HG03025 (cell line): ENCODE data around the gene SEZ6L.

Experiments used
- ATAC-seq: cut with Tn5 transposase; IDR thresholded peaks from one replicate; pipeline ENCODE4 v1.9.1; 2021; ENCODE audit warnings: mild to moderate bottlenecking, moderate library complexity; ENCODE audit not compliant: unreplicated experiment, low FRiP score

Gene SEZ6L

DNA sequence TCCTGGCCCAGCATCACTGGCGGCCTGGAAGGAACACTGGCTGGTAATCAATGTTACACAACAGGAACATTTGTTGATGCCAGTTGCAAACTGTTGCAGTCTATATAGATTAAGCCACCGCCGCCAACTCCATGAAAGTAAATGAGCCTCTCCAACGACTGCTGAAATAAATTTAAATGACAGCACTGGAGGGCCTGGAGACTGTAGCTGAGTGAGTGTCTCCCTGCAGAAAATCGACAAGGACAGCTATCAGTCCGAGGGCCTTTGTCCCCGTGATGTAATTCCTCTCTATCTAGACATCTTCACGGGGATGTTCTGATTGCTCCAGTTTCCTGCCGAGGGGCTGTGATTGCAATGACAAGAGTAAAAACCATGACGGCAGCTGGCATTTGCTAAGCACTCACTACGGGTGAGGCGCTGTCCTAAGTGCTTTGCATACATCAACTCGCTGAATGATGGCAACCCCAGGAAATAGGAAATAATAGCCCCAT lies 120.4 kb downstream of the SEZ6L start:
- no peak for ATAC-seq

DNA sequence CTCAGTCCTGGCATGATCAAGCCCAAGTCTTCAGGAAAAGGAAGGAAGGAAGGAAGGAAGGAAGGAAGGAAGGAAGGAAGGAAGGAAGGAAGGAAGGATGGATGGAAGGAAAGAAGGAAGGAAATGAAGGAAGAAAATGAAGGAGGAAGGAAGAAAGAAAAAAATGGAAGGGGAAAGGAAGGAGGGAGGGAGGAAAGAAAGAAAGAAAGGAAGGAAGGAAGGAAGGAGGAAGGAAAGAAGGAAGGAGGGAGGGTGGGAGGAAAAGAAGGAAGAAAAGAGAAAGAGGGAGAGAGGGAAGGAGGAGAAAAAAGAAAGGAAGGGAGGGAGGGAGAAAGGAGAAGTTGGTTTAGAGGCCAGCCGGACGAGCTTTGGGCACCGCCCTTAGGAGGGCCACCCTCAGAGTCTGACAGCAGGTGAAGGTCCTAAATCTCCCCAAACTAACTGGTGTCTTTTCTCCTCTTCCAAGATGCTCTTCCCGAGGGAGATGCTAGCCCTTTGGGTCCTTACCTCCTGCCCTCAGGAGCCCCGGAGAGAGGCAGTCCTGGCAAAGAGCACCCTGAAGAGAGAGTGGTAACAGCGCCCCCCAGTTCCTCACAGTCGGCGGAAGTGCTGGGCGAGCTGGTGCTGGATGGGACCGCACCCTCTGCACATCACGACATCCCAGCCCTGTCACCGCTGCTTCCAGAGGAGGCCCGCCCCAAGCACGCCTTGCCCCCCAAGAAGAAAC lies 122.8 kb downstream of the SEZ6L start:
- no peak for ATAC-seq

- ATAC-seq: no peak
Observed at GRCh38 chr22:26292667-26292995, 123.4 kb downstream of the SEZ6L start.

DNA sequence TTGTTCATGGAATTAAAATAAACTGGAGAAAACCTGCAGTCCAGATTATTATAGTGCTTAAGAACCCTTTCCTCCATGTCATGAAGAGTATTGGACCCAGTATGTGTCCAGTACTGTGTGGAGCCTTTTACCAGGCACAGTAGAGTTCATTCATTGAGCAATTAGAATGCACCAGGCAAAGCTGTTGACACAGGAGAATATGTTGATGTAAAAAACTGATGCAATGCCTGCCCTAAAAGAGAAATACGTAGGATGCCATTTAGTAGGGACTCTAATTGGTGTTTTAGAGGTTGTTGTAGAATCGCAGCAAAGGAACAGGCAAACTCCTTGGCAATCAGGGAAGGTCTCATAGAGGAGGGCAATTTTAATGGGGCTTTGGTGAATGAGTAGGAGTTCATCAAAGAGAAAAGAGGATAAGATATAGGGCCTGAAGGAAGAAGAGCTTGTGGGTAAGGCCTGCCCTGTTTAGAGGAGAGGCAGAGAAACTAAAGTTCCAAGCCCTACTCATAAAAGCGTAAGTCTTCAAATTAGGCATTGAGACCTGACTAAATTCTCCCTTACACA lies 126.4 kb downstream of the SEZ6L start:
- no peak for ATAC-seq

DNA sequence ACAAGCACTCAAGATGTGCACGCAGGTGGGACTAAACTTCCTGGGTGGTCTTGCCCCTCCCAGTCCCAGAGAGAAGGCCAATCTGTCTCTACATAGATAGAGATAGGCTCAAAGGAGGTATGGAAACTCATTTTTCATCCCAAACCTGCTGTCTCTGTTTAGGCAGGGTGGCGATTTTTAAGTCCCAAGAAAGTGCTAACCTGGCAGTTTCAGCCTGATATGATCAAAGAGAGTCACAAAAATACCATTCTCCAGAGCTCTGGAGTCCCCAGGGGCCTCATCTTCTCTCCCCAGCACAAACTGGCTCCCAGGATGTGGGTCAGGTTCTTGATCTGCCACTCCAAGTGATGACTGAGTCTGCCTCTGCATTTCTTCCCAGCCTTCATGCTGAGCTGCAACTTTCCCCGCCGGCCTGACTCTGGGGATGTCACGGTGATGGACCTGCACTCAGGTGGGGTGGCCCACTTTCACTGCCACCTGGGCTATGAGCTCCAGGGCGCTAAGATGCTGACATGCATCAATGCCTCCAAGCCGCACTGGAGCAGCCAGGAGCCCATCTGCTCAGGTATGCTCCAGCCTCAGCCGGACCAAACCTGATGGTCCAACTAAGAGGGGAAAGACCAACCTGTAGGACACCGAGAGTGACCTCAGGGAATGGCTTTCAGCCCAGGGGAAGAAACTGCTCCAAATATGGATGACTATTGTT lies 129.5 kb downstream of the SEZ6L start:
- ATAC-seq: no peak

DNA sequence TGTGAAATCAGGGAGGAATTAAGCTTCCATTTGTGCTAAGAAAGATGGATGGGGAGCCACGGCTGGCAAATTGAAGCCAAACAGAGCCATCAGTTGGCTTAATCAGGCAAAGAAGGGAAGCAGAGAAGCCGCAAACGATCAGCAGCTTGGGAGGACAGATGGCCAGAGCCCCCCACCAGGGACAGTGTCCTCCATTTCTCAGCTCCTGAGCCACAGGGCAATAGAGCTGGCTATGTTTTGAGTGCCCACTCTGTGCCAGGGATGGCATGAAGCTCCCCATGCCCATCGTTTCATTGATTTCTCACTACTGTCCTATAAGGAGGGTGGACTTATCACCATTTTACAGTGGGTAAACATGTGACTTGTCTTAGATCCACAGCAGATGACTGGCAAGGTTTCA lies 133.5 kb downstream of the SEZ6L start:
- ATAC-seq: no peak

DNA sequence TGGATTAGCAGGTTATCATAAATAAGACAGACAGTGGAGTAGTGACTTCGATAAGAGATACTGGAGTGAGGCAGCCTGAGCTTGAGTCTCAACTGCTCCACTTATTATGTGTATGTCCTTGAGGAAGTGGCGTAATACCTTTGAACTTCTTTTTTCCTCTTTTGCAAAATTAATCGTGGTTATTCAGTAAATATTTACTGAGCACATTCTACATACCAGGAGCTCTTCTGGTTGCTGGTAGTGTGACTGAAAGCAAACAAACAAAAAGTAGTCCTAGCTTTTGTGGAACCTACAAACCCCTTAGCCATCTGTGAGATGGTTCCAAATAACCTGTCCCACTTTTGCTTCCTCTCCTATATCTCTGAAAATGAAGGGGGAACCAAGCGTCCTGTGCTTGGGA lies 134.2 kb downstream of the SEZ6L start:
- no peak for ATAC-seq

- ATAC-seq: no peak
Observed at GRCh38 chr22:26304730-26305129, 135.5 kb downstream of the SEZ6L start.

DNA sequence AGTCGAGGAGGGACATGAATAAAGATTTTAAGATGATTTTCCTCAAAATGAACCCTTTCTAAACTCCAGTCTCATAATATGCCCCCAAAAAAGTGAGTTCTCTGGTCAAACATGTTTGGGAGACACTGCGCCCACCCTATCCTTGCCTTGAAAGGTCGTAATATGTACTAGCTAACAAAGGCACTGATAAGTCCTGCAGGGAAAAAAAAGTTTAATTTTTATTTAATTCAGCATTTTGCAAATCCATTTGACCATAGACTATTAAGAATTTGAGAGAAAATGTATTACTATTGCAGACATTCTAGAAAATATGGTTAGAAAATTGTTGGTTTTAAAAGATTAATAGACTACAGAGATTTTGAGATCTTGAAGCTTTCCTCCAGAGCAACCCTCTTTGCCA lies 139.2 kb downstream of the SEZ6L start:
- no peak for ATAC-seq

DNA sequence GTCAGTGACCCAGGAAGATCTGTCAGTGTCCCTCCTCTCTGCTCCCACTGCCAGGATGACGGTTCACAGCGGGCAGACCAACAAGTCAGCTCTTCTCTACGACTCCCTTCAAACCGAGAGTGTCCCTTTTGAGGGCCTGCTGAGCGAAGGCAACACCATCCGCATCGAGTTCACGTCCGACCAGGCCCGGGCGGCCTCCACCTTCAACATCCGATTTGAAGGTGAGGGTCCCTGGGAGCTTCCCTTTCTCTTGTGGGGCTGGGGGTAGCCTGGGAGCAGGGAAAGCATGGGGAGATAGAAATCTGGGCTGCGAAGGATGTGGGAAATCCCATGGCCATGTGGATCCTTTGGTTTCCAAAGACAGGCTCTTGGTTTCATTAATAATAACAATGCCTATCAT lies 141.4 kb downstream of the SEZ6L start:
- ATAC-seq: no peak

DNA sequence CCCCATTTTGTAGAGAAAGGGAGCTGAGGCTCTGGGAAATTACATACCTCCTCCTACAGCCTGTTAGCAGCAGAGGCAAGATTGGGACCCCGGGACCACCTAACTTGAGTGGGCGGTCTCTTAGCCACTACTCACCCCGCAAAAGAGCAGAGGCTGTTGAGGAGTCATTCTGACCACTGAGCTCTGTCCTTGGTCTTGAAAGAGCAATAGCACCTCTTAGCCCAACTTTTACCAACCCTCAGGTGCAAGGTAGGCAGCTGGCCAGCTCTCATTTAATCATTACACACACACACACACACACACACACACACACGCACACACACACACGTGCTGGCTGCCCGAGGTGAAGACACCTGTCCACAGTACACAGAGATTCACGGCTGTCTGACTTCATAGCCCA lies 144.0 kb downstream of the SEZ6L start:
- ATAC-seq: no peak

- no peak for ATAC-seq
Observed at GRCh38 chr22:26314171-26314570, 144.9 kb downstream of the SEZ6L start.

DNA sequence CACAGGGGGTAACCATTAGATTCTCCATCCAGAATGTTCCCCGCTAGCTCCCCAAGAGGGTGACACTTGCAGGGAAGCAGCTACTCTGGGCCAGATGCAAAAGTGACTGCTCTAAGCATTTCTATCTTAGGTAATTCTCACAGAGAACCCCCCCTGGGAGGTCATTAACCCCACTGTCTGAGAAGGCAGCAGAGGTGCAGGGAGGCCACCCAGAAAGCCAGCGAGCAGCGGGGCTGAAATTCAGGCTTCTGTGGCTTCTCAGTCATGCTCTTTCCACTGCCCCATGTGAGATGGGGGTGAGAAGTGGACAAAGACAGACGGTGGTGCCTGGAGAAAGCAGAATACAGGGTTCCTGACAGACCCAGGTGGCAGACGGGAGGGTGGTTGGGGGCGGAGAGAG lies 145.4 kb downstream of the SEZ6L start:
- no peak for ATAC-seq

DNA sequence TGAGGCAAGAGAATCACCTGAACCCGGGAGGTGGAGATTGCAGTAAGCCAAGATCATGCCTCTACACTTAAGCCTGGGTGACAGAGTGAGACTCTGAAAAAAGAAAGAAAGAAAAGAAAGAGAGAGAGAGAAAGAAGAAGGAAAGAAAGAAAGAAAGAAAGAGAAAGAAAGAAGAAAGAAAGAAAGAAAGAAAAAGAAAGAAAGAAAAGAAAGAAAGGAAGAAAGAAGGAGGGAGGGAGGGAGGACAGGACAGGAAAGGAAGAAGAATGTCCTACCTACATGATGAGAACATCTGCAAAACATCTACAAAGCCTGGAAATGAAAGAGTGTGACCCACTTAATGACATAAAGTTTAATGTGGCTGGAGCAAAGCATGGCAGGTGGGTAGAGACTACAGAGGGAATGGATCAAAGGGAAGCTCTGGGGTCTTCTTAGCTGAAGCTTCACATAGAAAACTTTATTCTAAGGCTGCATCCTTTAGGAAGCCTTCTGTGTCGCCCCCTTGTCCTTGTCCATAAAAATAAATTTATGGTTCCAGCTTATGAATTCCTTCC lies 147.5 kb downstream of the SEZ6L start:
- no peak for ATAC-seq

GRCh38 chr22:26318975-26319374 lies 149.7 kb downstream of the SEZ6L start:
- ATAC-seq: no peak

GRCh38 chr22:26320447-26320846 lies 151.2 kb downstream of the SEZ6L start:
- no peak for ATAC-seq

DNA sequence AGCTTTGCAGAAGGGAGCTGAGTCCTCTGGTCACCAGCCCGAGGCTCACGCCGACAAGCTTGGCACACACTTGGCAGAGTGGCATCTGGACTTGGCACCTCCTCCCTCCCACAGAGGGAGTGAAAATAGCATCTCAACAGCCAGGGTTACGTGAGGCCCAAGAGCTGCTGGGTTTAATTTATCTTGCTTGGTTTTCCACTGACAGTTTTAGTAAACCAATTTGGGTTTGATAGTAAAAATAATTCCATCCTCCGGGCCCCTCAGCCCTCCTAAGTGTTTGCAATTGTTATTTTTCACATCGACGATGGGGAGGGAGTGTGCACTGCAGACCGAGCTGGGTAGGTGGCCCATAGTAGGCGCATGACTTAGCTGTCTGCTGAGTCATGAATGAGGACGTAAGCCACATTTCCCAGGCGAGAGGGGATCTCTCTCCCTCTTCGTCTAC lies 152.2 kb downstream of the SEZ6L start:
- no peak for ATAC-seq

DNA sequence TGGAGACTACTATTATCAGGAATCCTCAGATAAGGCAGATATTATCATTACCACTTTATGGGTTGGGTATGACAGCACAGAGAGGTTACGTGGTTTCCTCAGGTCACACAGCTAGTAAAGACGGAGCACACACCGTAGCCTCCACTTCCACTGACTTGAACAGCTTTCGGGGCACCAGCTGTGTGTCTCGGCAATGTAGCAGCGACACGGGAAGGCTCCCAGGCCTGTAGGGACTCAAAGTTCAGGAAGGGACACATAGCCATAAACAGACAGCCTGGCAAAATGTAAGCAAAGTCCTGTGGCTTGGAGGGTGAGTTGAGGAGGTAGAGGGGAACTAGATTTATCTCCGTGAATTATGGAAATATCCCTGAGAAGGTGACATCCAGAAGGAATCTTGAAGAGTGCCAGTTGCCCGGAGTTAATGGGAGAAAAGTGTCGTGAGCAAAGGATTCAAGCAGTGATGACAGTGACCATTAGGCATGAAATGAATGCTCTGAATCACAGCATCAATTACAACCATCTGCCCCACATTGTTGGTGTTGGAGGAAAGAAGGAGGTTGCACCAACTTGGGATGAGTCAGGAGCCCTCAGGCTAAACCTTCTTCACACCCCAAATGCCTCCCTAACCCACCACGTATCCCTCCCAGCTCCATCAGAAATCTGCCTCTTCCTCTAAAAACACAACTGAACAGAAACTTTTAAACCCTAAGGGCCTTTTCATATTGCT lies 153.1 kb downstream of the SEZ6L start:
- ATAC-seq: no peak

DNA sequence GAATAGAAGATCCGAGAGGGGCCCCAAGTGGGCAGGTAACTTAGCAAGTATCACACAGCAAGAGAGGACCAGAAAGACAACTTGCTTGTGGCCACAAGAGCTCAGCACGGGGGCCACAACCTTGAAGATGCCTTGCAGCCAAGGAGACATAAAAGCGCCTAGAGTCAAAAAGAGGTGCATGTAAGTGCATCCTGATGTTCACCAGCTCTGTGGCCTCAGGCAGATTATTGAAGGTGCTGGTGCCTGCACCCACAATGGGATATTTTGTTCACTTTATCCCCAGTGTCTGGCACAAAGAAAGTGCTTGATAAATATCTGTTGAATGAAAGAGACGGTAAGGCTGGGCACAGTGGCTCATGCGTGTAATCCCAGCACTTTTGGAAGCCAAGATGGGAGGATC lies 153.8 kb downstream of the SEZ6L start:
- ATAC-seq: no peak

DNA sequence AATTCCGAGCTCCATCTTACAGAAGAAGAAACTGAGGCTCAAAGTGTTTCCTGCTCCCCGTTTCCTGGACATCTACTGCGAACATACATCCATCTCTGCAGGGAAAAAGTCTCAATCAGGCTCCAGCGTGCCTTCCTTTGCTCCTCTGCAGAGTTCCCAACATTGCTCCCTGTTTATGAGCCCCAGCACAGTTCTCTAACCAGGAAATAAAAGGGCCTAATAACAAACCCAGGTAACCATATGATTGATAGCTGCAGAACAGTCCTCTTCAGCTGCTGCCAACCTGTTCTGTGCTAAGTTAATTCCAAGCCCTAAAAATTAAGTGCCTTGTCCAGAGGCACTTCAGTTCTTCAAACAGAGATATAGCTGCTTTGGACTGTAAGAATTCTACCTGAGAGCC lies 154.9 kb downstream of the SEZ6L start:
- ATAC-seq: no peak

- ATAC-seq: no peak
Observed at GRCh38 chr22:26325641-26326040, 156.4 kb downstream of the SEZ6L start.
